Heart left ventricle (tissue), 13 donors: ENCODE results near the gene CENPQ.

ENCODE experiments used
- CTCF ChIP-seq, 12 donors: fragments of 200-600 bp; sonication (generic) in 4 of 12; IDR thresholded peaks; one replicate each; pipeline versions ENCODE4 v1.5.0 to v1.8.0; 2018 to 2022; ENCODE audit warnings: antibody characterized with exemption in 12 of 12, mild to moderate bottlenecking in 5 of 12
- POLR2A ChIP-seq, 2 donors: fragments of 450-650 bp; IDR thresholded peaks; one replicate each; pipeline ENCODE4 v1.6.1; 2017; ENCODE audit warnings: antibody characterized with exemption in 2 of 2, mild to moderate bottlenecking in 2 of 2, moderate library complexity in 2 of 2
- donor health status: ischemic (EF 13 %, LVEDD 7.1; RV severe dilation, severe dysfunction).
- donor health status: DM: no; HTN: yes; CAD: no.
- donor health status: DM: no; HTN: no; CAD: no.
- donor health status: ischemic (EF 25% LVEDD 6.9; RV normal size, moderate dysfunction).
- donor health status: ischemic (EF 25% LVEDD 5.7; RV mildly dilated, moderate dysfunction).
- donor health status: ischemic (EF 35%, LVEDD 5.7; RV mildly dilated, moderate dysfunction).
- donor health status: nonischemic (EF 11% LVEDD 7.7; RV severe dilation, severe dysfunction).
- donor health status: DM: yes; HTN: yes; CAD: no.
- donor health status: PGD.
- donor health status: ischemic (EF 29% LVEDD 5.4; RV normal size, mild dysfunction).
- donor health status: nonischemic (EF 23%, LVEDD 6.1; RV moderate dilation, normal function).

GRCh38 chr6:49523901-49524300, 60.7 kb downstream of the CENPQ start:
- TF ChIP-seq CTCF (IDR thresholded peaks at IDR 0.05) (no peak), POLR2A (IDR thresholded peaks at IDR 0.05) (no peak)
